GM23338 (cell line): ENCODE data around the gene UQCC2. TPM values are rescaled to one million over a fixed set of nuclear protein-coding genes. Genes with fewer than 3 reads are reported as not detected.

Experiments used
- ATAC-seq: fragments of 200-7000 bp; cut with Tn5 transposase; 3 replicates; pipeline ENCODE4 v1.9.1; 2020
- DNase-seq: peaks from one replicate; pipeline ENCODE4 v3.0.0-alpha.2; 2015; ENCODE audit warnings: low spot score
- H2AFZ ChIP-seq: fragments of 200-600 bp; sonication (generic); 2 replicates; pipeline ENCODE4 v1.8.0; 2016; ENCODE audit warnings: antibody characterized with exemption, mild to moderate bottlenecking, moderate library complexity
- H3F3A ChIP-seq: fragments of 200-600 bp; sonication (generic); replicated peaks from 2 replicates; pipeline ENCODE4 v1.8.0; 2017; ENCODE audit warnings: antibody characterized with exemption, mixed run types, low read depth
- H3K27ac ChIP-seq: fragments of 200-600 bp; sonication (generic); 2 replicates; pipeline ENCODE4 v1.6.1; 2016; ENCODE audit warnings: low read depth
- H3K27me3 ChIP-seq: fragments of 200-600 bp; sonication (generic); 2 replicates; pipeline ENCODE4 v1.8.0; 2016; ENCODE audit warnings: mild to moderate bottlenecking, mixed run types, moderate library complexity; ENCODE audit not compliant: insufficient read depth
- H3K36me3 ChIP-seq: fragments of 200-600 bp; sonication (generic); 2 replicates; pipeline ENCODE4 v1.8.0; 2016; ENCODE audit warnings: mild to moderate bottlenecking; ENCODE audit not compliant: insufficient read depth
- H3K4me1 ChIP-seq: fragments of 200-600 bp; sonication (generic); 2 replicates; pipeline ENCODE4 v1.8.0; 2016; ENCODE audit warnings: mild to moderate bottlenecking, moderate library complexity; ENCODE audit not compliant: insufficient read depth
- H3K4me2 ChIP-seq: fragments of 200-600 bp; sonication (generic); 2 replicates; pipeline ENCODE4 v1.7.1; 2017; ENCODE audit warnings: mixed run types
- H3K4me3 ChIP-seq: fragments of 200-600 bp; sonication (generic); 2 replicates; pipeline ENCODE4 v1.6.1; 2016; ENCODE audit warnings: mixed run types
- H3K79me2 ChIP-seq: fragments of 200-600 bp; sonication (generic); replicated peaks from 2 replicates; pipeline ENCODE4 v1.8.0; 2017; ENCODE audit warnings: mild to moderate bottlenecking; ENCODE audit not compliant: insufficient read depth
- H3K9me2 ChIP-seq: fragments of 200-600 bp; sonication (generic); 2 replicates; pipeline ENCODE4 v1.8.0; 2017; ENCODE audit not compliant: insufficient read depth
- H4K20me1 ChIP-seq: fragments of 200-600 bp; sonication (generic); replicated peaks from 2 replicates; pipeline ENCODE4 v1.8.0; 2017; ENCODE audit warnings: mild to moderate bottlenecking; ENCODE audit not compliant: insufficient read depth
- H3K27ac Mint-ChIP-seq: 2 replicates; pipeline ENCODE4 v1.8.0; 2020; ENCODE audit warnings: inconsistent platforms, mild to moderate bottlenecking, moderate library complexity, mixed read lengths
- H3K27me3 Mint-ChIP-seq: 3 replicates; pipeline ENCODE4 v1.8.0; 2022; ENCODE audit warnings: low read depth, mild to moderate bottlenecking, moderate library complexity, mixed read lengths, inconsistent platforms; ENCODE audit not compliant: insufficient read depth, poor library complexity
- H3K36me3 Mint-ChIP-seq: 3 replicates; pipeline ENCODE4 v1.8.0; 2021; ENCODE audit warnings: low read depth, mild to moderate bottlenecking, inconsistent platforms, moderate library complexity, mixed read lengths
- H3K4me1 Mint-ChIP-seq: 3 replicates; pipeline ENCODE4 v1.8.0; 2020; ENCODE audit warnings: mild to moderate bottlenecking, inconsistent platforms, mixed read lengths
- H3K4me3 Mint-ChIP-seq: 3 replicates; pipeline ENCODE4 v1.8.0; 2021; ENCODE audit warnings: moderate library complexity, mild to moderate bottlenecking, inconsistent platforms, mixed read lengths
- H3K9me3 Mint-ChIP-seq: 3 replicates; pipeline ENCODE4 v1.8.0; 2020; ENCODE audit warnings: moderate library complexity, mild to moderate bottlenecking, inconsistent platforms, mixed read lengths
- CREB1 ChIP-seq: fragments of 250-450 bp; sonication (Bioruptor Pico); IDR thresholded peaks from 2 replicates; pipeline ENCODE4 v1.5.0; 2020; ENCODE audit warnings: low read depth, mild to moderate bottlenecking, moderate library complexity
- EZH2 ChIP-seq: fragments of 200-600 bp; sonication (generic); IDR thresholded peaks from one replicate; pipeline ENCODE4 v1.8.0; 2017; ENCODE audit warnings: antibody characterized with exemption, mild to moderate bottlenecking, low read depth; ENCODE audit not compliant: unreplicated experiment
- EZH2phosphoT487 ChIP-seq: fragments of 200-600 bp; sonication (generic); IDR thresholded peaks from one replicate; pipeline ENCODE4 v1.8.1; 2018; ENCODE audit warnings: antibody characterized with exemption; ENCODE audit not compliant: unreplicated experiment
- JUNB ChIP-seq: IDR thresholded peaks from one replicate; pipeline ENCODE4 v1.6.1; 2016; ENCODE audit warnings: antibody characterized with exemption; ENCODE audit not compliant: unreplicated experiment
- NANOG ChIP-seq: IDR thresholded peaks from 2 replicates; pipeline ENCODE4 v1.6.1; 2016; ENCODE audit warnings: antibody characterized with exemption, borderline replicate concordance
- POLR2AphosphoS5 ChIP-seq: IDR thresholded peaks from 2 replicates; pipeline ENCODE4 v1.6.1; 2016; ENCODE audit warnings: antibody characterized with exemption, low read depth
- STAT1 ChIP-seq: IDR thresholded peaks from one replicate; pipeline ENCODE4 v1.6.1; 2016; ENCODE audit warnings: antibody characterized with exemption; ENCODE audit not compliant: unreplicated experiment
- ZNF114 ChIP-seq: fragments of 250-450 bp; sonication (Bioruptor Pico); IDR thresholded peaks from 2 replicates; pipeline ENCODE4 v1.5.0; 2020; ENCODE audit warnings: mild to moderate bottlenecking, moderate library complexity
- ZNF331 ChIP-seq: fragments of 250-450 bp; sonication (Bioruptor Pico); IDR thresholded peaks from 2 replicates; pipeline ENCODE4 v1.5.0; 2020; ENCODE audit warnings: low read depth, mild to moderate bottlenecking, moderate library complexity
- polyA plus RNA-seq: library from polyadenylated mRNA; unstranded; fragments of >200 nt; fragmentation: Nextera tagmentation; extraction: Ambion mirVana; gene quantifications from 2 replicates; pipeline ENCODE4 v1.2.1, GENCODE V29; 2016
- total RNA-seq: library from RNA; depleted of rRNA; stranded (reverse); fragments of >200 nt; shearing (Covaris generic); gene quantifications from 2 replicates; pipeline ENCODE4 v1.2.3, GENCODE V29; 2014
- TF ChIP-seq, protein P1 (sequence below): fragments of 250-450 bp; sonication (Bioruptor Pico); IDR thresholded peaks from 2 replicates; pipeline ENCODE4 v1.5.0; 2020; ENCODE audit warnings: mild to moderate bottlenecking, moderate library complexity
- TF ChIP-seq, protein P2 (sequence below): IDR thresholded peaks from 2 replicates; pipeline ENCODE4 v1.6.1; 2016; ENCODE audit warnings: antibody characterized with exemption
- TF ChIP-seq, protein P3 (sequence below), 2 experiments: fragments of 200-600 bp in 1 of 2; sonication (generic) in 1 of 2; conservative IDR thresholded peaks; 2 replicates each; pipeline versions ENCODE4 v1.5.1 to v1.6.1; 2016 to 2017; ENCODE audit warnings: antibody characterized with exemption in 2 of 2, low read depth in 2 of 2, mild to moderate bottlenecking in 2 of 2, moderate library complexity in 1 of 2
- TF ChIP-seq, protein P4 (sequence below): IDR thresholded peaks from one replicate; pipeline ENCODE4 v1.6.1; 2018; ENCODE audit warnings: antibody characterized with exemption; ENCODE audit not compliant: unreplicated experiment

Gene UQCC2
- total and polyA plus RNA-seq, 2 experiments from 2014 or later, result 48.9 to 379 TPM

DNA sequence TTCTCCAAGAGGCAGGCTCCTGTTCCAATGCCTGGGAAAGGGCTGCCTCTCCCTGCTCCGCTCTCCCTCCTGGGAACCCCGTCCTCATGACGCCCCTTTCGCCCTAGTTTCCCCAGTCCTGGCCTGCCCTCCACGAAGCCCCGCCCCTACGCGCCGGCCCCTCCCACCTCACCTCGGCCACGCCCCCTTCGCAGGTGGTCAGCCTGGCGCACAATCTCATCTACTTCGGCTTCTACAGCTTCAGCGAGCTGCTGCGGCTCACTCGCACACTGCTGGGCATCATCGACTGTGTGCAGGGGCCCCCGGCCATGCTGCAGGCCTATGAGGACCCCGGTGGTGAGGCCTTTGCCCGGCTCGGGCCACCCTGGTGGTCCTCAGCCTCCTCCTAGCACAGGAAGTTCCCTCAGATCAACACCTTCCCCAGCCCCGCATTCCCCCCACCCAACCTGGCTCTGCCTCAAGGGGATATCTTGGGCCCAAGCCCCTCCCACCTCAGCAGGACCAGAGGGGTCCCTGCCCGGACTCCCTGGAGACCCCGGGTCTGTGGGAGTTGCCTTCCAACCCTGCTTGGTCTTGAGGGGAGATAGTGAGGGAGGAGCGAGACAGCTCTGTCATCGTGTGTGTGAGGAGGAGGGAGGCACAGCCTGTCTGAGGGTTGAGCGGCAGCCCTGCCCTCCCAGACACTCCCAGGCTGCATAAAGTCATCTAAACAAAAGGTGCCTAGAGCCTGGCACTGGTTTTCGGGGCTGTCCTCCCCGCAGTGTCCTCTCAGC is 40.3 kb downstream of the UQCC2 start:
- H3K79me2 ChIP-seq, result no peaks in the 10 kb centered on the region
- no peak overlapping the region for H3K4me3 ChIP-seq
- no peaks in the 10 kb centered on the region for H3K9me2 ChIP-seq
- H3K36me3 Mint-ChIP-seq, result peaks cover 31% of the 10 kb centered on the region
- peaks cover 4% of the 10 kb centered on the region; the same call in 2 of the 3 replicates for H3K4me1 Mint-ChIP-seq
- H3K27me3 Mint-ChIP-seq, result peaks cover 15% of the 10 kb centered on the region
- H3K36me3 ChIP-seq, result no peaks in the 10 kb centered on the region; the same call in 1 of the 2 replicates
- TF ChIP-seq, protein P1, sequence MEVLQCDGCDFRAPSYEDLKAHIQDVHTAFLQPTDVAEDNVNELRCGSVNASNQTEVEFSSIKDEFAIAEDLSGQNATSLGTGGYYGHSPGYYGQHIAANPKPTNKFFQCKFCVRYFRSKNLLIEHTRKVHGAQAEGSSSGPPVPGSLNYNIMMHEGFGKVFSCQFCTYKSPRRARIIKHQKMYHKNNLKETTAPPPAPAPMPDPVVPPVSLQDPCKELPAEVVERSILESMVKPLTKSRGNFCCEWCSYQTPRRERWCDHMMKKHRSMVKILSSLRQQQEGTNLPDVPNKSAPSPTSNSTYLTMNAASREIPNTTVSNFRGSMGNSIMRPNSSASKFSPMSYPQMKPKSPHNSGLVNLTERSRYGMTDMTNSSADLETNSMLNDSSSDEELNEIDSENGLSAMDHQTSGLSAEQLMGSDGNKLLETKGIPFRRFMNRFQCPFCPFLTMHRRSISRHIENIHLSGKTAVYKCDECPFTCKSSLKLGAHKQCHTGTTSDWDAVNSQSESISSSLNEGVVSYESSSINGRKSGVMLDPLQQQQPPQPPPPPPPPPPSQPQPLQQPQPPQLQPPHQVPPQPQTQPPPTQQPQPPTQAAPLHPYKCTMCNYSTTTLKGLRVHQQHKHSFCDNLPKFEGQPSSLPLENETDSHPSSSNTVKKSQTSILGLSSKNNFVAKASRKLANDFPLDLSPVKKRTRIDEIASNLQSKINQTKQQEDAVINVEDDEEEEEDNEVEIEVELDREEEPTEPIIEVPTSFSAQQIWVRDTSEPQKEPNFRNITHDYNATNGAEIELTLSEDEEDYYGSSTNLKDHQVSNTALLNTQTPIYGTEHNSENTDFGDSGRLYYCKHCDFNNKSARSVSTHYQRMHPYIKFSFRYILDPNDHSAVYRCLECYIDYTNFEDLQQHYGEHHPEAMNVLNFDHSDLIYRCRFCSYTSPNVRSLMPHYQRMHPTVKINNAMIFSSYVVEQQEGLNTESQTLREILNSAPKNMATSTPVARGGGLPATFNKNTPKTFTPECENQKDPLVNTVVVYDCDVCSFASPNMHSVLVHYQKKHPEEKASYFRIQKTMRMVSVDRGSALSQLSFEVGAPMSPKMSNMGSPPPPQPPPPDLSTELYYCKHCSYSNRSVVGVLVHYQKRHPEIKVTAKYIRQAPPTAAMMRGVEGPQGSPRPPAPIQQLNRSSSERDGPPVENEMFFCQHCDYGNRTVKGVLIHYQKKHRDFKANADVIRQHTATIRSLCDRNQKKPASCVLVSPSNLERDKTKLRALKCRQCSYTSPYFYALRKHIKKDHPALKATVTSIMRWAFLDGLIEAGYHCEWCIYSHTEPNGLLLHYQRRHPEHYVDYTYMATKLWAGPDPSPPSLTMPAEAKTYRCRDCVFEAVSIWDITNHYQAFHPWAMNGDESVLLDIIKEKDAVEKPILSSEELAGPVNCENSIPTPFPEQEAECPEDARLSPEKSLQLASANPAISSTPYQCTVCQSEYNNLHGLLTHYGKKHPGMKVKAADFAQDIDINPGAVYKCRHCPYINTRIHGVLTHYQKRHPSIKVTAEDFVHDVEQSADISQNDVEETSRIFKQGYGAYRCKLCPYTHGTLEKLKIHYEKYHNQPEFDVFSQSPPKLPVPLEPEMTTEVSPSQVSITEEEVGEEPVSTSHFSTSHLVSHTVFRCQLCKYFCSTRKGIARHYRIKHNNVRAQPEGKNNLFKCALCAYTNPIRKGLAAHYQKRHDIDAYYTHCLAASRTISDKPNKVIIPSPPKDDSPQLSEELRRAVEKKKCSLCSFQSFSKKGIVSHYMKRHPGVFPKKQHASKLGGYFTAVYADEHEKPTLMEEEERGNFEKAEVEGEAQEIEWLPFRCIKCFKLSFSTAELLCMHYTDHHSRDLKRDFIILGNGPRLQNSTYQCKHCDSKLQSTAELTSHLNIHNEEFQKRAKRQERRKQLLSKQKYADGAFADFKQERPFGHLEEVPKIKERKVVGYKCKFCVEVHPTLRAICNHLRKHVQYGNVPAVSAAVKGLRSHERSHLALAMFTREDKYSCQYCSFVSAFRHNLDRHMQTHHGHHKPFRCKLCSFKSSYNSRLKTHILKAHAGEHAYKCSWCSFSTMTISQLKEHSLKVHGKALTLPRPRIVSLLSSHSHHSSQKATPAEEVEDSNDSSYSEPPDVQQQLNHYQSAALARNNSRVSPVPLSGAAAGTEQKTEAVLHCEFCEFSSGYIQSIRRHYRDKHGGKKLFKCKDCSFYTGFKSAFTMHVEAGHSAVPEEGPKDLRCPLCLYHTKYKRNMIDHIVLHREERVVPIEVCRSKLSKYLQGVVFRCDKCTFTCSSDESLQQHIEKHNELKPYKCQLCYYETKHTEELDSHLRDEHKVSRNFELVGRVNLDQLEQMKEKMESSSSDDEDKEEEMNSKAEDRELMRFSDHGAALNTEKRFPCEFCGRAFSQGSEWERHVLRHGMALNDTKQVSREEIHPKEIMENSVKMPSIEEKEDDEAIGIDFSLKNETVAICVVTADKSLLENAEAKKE, result no peak
- TF ChIP-seq ZNF331 (no peak), POLR2AphosphoS5 (no peak), CREB1 (CRISPR knock-in tag) (no peak), EZH2phosphoT487 (no peak), NANOG (no peak), STAT1 (no peak), ZNF114 (no peak), JUNB (no peak), EZH2 (no peak)
- TF ChIP-seq, protein P2, sequence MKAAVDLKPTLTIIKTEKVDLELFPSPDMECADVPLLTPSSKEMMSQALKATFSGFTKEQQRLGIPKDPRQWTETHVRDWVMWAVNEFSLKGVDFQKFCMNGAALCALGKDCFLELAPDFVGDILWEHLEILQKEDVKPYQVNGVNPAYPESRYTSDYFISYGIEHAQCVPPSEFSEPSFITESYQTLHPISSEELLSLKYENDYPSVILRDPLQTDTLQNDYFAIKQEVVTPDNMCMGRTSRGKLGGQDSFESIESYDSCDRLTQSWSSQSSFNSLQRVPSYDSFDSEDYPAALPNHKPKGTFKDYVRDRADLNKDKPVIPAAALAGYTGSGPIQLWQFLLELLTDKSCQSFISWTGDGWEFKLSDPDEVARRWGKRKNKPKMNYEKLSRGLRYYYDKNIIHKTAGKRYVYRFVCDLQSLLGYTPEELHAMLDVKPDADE, result no peak
- TF ChIP-seq, protein P3, sequence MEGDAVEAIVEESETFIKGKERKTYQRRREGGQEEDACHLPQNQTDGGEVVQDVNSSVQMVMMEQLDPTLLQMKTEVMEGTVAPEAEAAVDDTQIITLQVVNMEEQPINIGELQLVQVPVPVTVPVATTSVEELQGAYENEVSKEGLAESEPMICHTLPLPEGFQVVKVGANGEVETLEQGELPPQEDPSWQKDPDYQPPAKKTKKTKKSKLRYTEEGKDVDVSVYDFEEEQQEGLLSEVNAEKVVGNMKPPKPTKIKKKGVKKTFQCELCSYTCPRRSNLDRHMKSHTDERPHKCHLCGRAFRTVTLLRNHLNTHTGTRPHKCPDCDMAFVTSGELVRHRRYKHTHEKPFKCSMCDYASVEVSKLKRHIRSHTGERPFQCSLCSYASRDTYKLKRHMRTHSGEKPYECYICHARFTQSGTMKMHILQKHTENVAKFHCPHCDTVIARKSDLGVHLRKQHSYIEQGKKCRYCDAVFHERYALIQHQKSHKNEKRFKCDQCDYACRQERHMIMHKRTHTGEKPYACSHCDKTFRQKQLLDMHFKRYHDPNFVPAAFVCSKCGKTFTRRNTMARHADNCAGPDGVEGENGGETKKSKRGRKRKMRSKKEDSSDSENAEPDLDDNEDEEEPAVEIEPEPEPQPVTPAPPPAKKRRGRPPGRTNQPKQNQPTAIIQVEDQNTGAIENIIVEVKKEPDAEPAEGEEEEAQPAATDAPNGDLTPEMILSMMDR (conservative IDR thresholded peaks at IDR 0.05; ENCODE audit: low read depth in 2 of 2), result no peak
- TF ChIP-seq, protein P4, sequence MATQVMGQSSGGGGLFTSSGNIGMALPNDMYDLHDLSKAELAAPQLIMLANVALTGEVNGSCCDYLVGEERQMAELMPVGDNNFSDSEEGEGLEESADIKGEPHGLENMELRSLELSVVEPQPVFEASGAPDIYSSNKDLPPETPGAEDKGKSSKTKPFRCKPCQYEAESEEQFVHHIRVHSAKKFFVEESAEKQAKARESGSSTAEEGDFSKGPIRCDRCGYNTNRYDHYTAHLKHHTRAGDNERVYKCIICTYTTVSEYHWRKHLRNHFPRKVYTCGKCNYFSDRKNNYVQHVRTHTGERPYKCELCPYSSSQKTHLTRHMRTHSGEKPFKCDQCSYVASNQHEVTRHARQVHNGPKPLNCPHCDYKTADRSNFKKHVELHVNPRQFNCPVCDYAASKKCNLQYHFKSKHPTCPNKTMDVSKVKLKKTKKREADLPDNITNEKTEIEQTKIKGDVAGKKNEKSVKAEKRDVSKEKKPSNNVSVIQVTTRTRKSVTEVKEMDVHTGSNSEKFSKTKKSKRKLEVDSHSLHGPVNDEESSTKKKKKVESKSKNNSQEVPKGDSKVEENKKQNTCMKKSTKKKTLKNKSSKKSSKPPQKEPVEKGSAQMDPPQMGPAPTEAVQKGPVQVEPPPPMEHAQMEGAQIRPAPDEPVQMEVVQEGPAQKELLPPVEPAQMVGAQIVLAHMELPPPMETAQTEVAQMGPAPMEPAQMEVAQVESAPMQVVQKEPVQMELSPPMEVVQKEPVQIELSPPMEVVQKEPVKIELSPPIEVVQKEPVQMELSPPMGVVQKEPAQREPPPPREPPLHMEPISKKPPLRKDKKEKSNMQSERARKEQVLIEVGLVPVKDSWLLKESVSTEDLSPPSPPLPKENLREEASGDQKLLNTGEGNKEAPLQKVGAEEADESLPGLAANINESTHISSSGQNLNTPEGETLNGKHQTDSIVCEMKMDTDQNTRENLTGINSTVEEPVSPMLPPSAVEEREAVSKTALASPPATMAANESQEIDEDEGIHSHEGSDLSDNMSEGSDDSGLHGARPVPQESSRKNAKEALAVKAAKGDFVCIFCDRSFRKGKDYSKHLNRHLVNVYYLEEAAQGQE, result no peak
- no peaks in the 10 kb centered on the region; the same call in 1 of the 2 replicates for H4K20me1 ChIP-seq
- H3K27me3 ChIP-seq, result no peaks in the 10 kb centered on the region
- H3K27ac ChIP-seq, result no peak overlapping the region
- H3F3A ChIP-seq, result no peaks in the 10 kb centered on the region
- no peak overlapping the region for H2AFZ ChIP-seq
- H3K4me2 ChIP-seq, result no peak overlapping the region
- DNase-seq (peak; percentile 63), ATAC-seq (peak; percentile 79)
- H3K4me1 ChIP-seq, result no peaks in the 10 kb centered on the region
- no peaks in the 10 kb centered on the region for H3K9me3 Mint-ChIP-seq
- no peak overlapping the region for H3K4me3 Mint-ChIP-seq
- no peak overlapping the region; the same call in 1 of the 2 replicates for H3K27ac Mint-ChIP-seq
